Ishikawa (cell line): ENCODE data around the gene GRIK1.

ENCODE experiments used
- CEBPB ChIP-seq: IDR thresholded peaks from 2 replicates; pipeline ENCODE4 v1.6.1; 2012
- CREB1 ChIP-seq: IDR thresholded peaks from 2 replicates; pipeline ENCODE4 v1.6.1; 2012; ENCODE audit warnings: low read depth
- EGR1 ChIP-seq: IDR thresholded peaks from 2 replicates; pipeline ENCODE4 v1.6.1; 2012
- EP300 ChIP-seq: IDR thresholded peaks from 2 replicates; pipeline ENCODE4 v1.6.1; 2012; ENCODE audit warnings: borderline replicate concordance
- FOXM1 ChIP-seq: IDR thresholded peaks from 2 replicates; pipeline ENCODE4 v1.6.1; 2012; ENCODE audit warnings: low read depth, borderline replicate concordance
- MAX ChIP-seq: IDR thresholded peaks from 2 replicates; pipeline ENCODE4 v1.6.1; 2012
- NFIC ChIP-seq: IDR thresholded peaks from 2 replicates; pipeline ENCODE4 v1.6.1; 2012
- RAD21 ChIP-seq: IDR thresholded peaks from 2 replicates; pipeline ENCODE4 v1.6.1; 2012; ENCODE audit warnings: low read depth
- TAF1 ChIP-seq: IDR thresholded peaks from 2 replicates; pipeline ENCODE4 v1.6.1; 2012; ENCODE audit warnings: low read depth, mild to moderate bottlenecking
- TEAD4 ChIP-seq: IDR thresholded peaks from 2 replicates; pipeline ENCODE4 v1.6.1; 2012
- YY1 ChIP-seq: IDR thresholded peaks from 2 replicates; pipeline ENCODE4 v1.6.1; 2012; ENCODE audit warnings: low read depth
- ZBTB7A ChIP-seq: IDR thresholded peaks from 2 replicates; pipeline ENCODE4 v1.6.1; 2012; ENCODE audit warnings: low read depth
- TF ChIP-seq, protein P1 (sequence below): IDR thresholded peaks from 2 replicates; pipeline ENCODE4 v1.6.1; 2012; ENCODE audit warnings: low read depth, mild to moderate bottlenecking
- TF ChIP-seq, protein P2 (sequence below): IDR thresholded peaks from 2 replicates; pipeline ENCODE4 v1.6.1; 2012

DNA sequence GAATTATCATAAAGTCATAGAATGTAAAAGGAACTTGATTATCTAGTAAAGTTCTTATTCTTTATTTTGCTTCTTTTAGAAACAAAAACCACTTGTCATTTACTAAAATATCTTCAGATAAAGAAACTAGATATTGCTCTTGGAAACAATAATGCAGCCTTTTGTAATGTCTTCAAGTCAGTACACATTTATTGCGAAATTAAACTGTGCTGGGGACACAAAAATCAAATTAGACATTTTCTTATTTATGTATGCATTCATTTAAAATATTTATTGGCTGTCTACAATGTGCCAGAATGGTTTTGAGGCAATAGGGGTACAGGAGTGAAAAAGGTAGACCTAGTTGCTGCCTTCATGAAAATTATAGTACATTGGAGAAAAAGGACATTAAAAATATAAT is 201.1 kb downstream of the GRIK1 start:
- TF ChIP-seq TAF1 (no peak), YY1 (no peak), CEBPB (no peak), NFIC (no peak), RAD21 (no peak), EGR1 (no peak), EP300 (no peak), TEAD4 (no peak), CREB1 (no peak), FOXM1 (no peak), MAX (no peak), ZBTB7A (no peak)
- TF ChIP-seq, protein P1, sequence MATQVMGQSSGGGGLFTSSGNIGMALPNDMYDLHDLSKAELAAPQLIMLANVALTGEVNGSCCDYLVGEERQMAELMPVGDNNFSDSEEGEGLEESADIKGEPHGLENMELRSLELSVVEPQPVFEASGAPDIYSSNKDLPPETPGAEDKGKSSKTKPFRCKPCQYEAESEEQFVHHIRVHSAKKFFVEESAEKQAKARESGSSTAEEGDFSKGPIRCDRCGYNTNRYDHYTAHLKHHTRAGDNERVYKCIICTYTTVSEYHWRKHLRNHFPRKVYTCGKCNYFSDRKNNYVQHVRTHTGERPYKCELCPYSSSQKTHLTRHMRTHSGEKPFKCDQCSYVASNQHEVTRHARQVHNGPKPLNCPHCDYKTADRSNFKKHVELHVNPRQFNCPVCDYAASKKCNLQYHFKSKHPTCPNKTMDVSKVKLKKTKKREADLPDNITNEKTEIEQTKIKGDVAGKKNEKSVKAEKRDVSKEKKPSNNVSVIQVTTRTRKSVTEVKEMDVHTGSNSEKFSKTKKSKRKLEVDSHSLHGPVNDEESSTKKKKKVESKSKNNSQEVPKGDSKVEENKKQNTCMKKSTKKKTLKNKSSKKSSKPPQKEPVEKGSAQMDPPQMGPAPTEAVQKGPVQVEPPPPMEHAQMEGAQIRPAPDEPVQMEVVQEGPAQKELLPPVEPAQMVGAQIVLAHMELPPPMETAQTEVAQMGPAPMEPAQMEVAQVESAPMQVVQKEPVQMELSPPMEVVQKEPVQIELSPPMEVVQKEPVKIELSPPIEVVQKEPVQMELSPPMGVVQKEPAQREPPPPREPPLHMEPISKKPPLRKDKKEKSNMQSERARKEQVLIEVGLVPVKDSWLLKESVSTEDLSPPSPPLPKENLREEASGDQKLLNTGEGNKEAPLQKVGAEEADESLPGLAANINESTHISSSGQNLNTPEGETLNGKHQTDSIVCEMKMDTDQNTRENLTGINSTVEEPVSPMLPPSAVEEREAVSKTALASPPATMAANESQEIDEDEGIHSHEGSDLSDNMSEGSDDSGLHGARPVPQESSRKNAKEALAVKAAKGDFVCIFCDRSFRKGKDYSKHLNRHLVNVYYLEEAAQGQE: no peak
- TF ChIP-seq, protein P2, sequence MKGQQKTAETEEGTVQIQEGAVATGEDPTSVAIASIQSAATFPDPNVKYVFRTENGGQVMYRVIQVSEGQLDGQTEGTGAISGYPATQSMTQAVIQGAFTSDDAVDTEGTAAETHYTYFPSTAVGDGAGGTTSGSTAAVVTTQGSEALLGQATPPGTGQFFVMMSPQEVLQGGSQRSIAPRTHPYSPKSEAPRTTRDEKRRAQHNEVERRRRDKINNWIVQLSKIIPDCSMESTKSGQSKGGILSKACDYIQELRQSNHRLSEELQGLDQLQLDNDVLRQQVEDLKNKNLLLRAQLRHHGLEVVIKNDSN: no peak
